Neural cell (in vitro differentiated cells): ENCODE data around the gene TCF12.

Source experiments
- CTCF ChIP-seq: fragments of 450-650 bp; IDR thresholded peaks from 2 replicates; pipeline ENCODE4 v1.5.1; 2014; ENCODE audit warnings: antibody characterized with exemption, mild to moderate bottlenecking, moderate library complexity; ENCODE audit not compliant: poor library complexity, severe bottlenecking
- EP300 ChIP-seq: fragments of 450-650 bp; conservative IDR thresholded peaks from 2 replicates; pipeline ENCODE4 v1.6.1; 2014; ENCODE audit warnings: antibody characterized with exemption, mild to moderate bottlenecking, moderate library complexity; ENCODE audit not compliant: poor library complexity, severe bottlenecking
- EZH2 ChIP-seq: fragments of 200-600, 300-800 bp; shearing (Covaris generic), sonication (generic); IDR thresholded peaks from 2 replicates; pipeline ENCODE4 v1.6.1; 2014; ENCODE audit warnings: antibody characterized with exemption, low read length, borderline replicate concordance, mild to moderate bottlenecking; ENCODE audit not compliant: insufficient read depth, poor library complexity, severe bottlenecking
- MXI1 ChIP-seq: fragments of 450-650 bp; conservative IDR thresholded peaks from 2 replicates; pipeline ENCODE4 v1.6.1; 2014; ENCODE audit warnings: antibody characterized with exemption, mild to moderate bottlenecking; ENCODE audit not compliant: poor library complexity, severe bottlenecking
- POLR2AphosphoS5 ChIP-seq: IDR thresholded peaks from 2 replicates; pipeline ENCODE4 v1.6.1; 2012
- RAD21 ChIP-seq: fragments of 450-650 bp; conservative IDR thresholded peaks from 2 replicates; pipeline ENCODE4 v1.6.1; 2014; ENCODE audit warnings: antibody characterized with exemption, mild to moderate bottlenecking, moderate library complexity
- REST ChIP-seq: IDR thresholded peaks from 2 replicates; pipeline ENCODE4 v1.6.1; 2012; ENCODE audit warnings: borderline replicate concordance
- SMC3 ChIP-seq: fragments of 450-650 bp; conservative IDR thresholded peaks from 2 replicates; pipeline ENCODE4 v1.6.1; 2014; ENCODE audit warnings: antibody characterized with exemption, mild to moderate bottlenecking, moderate library complexity; ENCODE audit not compliant: poor library complexity
- TAF1 ChIP-seq: IDR thresholded peaks from 2 replicates; pipeline ENCODE4 v1.6.1; 2012; ENCODE audit warnings: low read depth

GRCh38 chr15:56960116-56960515 lies 41.7 kb downstream of the TCF12 start:
- no peak for TF ChIP-seq POLR2AphosphoS5
- no peak for TF ChIP-seq CTCF
- TF ChIP-seq EP300 = no peak
- TF ChIP-seq TAF1 = no peak
- no peak for TF ChIP-seq RAD21
- TF ChIP-seq EZH2 = no peak
- no peak for TF ChIP-seq MXI1
- TF ChIP-seq REST = no peak
- no peak for TF ChIP-seq SMC3
